NCI-H1694 treated with DMSO at 0.1 percent for 48 hours (cell line): Measurements from ENCODE around the gene CCDC172.
"Not testable (repeated sequence)": the region's sequence is repeated elsewhere in the genome, so short reads cannot be mapped to it uniquely, and the experiment has no call there.

ENCODE experiments used
- DNase-seq: peaks from one replicate; lab custom pipeline; 2025; lab: John Stamatoyannopoulos, UW

The CCDC172 gene

DNA sequence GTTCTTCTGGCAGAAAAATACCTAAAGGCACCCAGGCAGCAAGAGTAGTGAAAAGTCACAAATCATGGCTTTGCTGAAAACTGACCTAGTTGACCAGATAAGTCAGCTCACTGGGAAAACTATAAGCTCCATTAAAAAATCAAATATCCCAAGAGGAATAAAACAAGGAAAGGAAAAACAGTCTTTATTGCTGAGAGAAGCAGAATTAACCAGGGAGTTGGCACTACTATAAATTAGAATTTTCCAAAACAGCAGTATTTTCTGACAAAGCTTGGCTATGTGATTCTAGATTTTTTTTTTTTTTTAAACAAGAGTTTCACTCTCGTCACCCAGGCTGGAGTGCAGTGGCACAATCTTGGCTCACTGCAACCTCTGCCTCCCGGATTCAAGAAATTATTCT lies 12.6 kb downstream of the CCDC172 start:
- no peak for DNase-seq

DNA sequence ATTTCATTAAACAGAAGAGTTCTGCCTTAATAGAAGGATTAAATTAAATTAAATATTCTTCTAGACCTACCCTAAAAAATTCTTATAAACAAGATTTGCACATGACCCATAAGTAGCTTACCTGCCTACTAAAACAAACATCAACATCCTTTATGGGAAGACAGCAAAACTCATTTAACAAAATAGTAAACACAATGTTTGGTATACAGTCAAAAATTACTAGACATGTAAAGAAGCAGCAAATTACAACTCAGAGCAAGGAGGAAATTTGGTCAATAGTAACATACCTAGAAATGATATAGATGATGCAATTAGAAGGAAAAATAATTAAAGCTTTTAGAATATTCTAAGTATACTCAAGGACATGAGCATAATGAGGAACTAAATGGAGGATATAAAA lies 27.9 kb downstream of the CCDC172 start:
- no peak for DNase-seq

DNA sequence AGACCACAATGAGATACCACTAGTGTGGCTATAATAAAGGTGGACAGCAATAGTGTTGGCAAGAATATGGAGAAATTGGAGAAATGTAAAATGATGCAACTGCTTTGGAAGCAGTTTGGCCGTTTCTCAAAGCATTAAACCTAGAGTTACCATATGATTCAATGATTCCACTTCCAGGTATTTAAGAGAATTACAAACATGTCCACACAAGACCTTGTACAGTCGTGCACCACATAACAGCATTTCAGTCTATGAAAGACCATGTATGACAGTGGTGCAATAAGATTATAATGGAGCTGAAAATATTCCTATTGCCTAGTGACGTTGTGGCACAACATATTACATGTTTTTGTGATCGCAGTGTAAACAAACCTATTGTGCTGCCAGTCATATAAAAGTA lies 29.6 kb downstream of the CCDC172 start:
- no peak for DNase-seq

DNA sequence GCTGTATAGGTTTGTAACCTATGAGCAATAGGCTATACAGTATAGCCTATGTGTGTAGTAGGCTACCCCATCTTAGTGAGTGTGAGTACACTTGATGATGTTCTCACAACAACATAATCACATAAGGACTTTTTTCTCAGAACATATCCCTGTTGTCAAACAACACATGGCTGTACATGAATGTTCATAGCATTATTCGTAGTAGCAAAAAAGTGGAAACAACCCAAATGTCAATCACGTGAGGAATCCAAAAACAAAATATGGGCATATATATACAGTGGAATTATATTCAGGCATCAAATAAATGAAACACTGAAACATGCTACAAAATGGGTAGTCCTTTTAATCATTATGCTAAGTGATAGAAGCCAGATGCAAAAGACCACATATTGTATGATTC lies 31.1 kb downstream of the CCDC172 start:
- DNase-seq, result no peak

DNA sequence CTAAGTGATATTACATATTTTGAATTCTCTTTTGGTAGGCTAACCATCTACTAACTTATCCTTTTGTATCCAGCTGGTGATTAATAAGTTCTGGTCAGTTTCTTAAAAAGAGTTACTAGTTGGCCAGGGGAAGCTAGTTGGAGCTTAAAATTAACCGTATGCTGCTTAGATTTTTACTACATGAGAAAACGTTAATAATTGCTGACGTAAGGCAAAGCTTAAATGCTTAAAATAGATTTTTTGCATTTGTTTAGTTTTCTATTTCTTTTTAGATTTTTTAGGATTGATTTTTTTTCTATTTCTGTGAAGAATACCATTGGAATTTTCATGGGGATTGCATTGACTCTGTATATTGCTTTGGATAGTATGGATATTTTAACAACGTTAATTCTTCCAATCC lies 32.6 kb downstream of the CCDC172 start:
- no peak for DNase-seq

DNA sequence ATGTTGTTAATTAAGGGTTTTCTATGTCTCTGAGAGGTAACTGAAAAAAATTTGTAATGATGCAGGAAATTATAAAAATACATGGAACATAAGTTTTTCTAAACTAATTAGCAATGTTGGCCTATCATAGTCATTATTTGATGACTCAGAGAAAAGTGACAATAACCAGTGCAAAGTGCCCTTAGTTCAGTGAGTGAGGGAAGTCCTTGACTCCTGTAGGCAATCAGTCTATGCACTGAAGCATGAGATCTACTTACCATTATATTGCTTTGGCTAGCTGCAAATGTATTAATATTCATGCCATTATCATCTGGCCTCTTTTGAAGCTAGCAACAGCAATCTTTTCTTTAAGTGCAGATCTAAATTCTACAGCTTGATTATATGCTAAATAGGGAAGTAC lies 40.6 kb downstream of the CCDC172 start:
- DNase-seq, result no peak

DNA sequence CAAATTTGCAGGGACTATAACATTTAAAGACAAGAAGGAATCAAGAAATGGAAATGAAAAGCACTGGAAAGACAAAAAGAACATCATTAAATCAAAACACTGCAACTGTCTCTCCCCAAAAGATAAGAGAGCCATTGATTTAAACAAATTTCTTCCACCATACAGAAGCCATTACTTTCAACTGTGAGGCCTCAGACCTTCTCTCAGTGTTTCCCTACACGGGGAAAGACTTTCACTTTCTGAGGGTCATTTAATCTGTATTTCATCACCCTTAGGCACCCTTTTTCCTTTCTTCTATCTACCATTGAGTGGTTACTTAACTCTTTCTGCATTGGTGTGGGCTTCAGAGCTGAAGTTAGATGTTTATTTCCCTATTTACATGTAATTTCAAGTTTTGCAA lies 47.5 kb downstream of the CCDC172 start:
- no peak for DNase-seq

DNA sequence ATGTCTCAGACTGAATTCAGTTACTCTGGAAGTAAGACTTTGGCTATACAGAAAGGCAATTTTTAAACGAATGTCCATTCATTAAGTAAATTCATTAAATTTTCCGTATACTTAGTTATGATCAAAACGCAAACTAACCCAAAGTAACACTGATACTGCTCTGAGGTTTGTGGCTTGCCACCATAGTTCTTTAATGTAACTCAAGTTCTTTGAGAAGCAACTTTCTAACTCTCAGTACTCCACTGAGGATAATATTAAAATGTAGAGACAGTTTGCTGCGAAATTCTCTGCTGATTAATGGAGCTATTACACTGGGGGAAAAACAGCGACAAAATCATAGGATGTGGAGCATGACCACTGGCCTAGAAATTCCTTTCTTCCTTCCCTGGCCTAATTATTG lies 58.0 kb downstream of the CCDC172 start:
- no peak for DNase-seq

DNA sequence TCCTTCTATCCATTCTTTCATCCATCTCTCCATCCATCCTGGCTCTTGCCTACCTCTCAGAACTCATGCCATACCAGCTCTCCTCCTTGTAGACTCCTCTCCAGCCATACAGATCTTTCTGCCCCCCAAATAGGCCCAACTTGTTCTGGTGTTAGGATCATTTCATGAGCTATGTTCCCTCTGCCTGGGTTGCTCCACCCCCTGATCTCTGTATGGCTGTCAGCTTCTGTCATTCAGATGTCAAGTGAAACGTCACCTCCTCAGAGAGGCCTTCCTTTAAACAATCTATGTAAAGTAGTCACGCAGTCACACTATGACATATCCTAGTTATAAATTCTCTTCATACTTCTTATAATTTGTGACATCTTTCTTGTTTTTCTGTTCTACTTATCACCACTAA lies 61.1 kb downstream of the CCDC172 start:
- no peak for DNase-seq

DNA sequence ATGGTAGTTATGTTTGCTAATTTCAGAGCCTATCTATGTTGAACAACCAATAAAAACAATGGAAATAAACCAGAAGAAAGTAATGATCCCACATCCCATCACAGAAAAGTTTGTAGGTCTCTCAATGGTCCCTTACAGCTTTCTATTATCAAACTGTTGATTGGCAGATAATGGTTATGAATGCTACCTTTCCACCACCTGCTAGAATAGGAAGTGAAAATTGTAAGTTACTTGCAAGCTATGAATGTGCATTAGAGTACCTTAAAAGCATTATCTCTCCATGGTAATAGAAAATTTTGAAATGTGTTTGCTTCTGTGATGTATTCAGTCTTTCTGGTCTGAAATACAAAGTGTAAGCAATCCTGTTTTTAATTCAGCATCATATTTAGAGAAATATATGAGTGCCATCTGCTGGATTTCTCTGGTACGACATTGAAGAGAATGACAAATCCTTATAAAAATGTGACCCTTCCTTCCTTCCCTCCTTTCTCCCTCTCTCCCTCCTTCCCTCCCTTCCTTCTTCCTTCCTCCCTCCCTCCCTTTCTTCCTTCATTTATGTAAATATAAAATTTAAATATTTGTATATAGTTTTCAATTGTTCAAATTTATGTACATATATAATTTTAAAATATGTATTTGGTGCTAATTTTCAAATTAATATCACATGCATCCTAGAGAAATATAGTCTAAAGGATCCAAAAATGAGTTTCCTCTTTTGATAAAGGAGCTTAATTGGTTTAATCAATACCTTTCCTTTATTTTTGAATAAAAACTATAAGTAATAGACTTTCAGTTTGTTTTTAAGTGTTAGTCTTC lies 62.0 kb downstream of the CCDC172 start:
- peak; percentile 2 for DNase-seq

DNA sequence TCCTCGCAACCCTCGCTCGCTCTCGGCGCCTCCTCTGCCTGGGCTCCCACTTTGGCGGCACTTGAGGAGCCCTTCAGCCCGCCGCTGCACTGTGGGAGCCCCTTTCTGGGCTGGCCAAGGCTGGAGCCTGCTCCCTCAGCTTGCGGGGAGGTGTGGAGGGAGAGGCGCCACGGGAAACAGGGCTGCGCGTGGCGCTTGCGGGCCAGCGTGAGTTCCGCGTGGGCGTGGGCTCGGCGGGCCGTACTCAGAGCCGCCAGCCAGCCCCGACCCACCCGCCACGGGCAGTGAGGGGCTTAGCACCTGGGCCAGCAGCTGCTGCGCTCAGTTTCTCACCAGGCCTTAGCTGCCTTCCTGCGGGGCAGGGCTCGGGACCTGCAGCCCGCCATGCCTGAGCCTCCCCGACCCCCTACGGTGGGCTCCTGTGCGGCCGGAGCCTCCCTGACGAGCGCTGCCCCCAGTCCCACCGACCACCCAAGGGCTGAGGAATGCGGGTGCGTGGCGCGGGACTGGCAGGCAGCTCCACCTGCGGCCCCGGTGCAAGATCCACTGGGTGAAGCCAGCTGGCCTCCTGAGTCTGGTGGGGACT lies 69.1 kb downstream of the CCDC172 start:
- not testable (repeated sequence) for DNase-seq

DNA sequence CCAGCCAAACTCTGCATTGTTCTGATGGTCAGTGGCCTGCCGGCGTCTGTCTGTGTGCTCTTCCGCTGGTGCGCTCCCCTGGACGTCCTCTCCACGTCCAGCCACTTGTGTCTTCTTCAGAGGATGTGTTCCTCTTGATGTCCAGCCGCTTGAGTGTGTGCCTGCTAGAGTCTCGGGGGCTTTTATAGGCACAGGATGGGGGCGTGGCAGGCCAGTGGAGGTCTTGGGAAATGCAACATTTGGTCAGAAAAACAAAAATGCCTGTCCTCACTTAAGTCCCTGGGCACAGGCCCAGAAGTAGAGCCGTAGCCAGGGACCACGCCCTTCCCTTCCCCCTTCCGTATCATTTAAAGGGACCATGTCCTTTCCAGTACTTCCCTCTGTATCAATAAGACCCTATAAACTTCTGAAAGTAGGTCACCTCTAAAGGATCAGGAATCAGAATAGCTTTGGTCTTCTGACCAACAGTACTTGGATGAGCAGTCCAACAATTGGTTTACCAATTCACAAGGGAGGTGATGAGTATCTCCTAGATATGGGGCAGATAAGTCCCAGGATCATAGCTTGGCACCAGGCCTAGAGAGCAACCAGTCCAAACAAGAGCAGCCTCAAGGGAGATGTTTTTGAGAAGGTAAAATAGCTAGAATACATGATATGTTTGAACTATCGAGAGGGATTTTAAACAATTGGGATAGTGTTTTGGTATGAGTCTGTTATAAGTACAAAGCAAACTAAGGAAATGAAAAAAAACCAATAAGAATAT lies 71.2 kb downstream of the CCDC172 start:
- DNase-seq, result no peak

DNA sequence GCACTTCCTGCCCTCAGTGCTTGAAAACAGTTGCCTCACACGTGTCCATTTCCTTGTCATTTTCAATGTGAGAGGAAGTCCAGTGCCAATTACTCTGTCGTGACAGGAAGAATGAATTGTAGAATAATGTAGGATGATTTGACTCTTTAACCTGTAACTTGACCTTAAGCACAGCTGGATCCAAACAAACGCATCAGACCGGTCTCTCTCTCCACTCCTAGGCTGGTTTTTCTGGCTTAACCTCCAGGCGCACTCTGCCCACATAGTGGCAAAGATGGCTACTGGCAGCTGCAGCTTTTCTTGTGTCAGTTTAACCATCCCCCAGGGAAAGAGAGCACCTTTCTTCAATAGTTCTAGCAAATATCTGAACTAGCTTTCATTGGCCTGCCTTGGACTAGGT lies 74.0 kb downstream of the CCDC172 start:
- DNase-seq, result no peak

DNA sequence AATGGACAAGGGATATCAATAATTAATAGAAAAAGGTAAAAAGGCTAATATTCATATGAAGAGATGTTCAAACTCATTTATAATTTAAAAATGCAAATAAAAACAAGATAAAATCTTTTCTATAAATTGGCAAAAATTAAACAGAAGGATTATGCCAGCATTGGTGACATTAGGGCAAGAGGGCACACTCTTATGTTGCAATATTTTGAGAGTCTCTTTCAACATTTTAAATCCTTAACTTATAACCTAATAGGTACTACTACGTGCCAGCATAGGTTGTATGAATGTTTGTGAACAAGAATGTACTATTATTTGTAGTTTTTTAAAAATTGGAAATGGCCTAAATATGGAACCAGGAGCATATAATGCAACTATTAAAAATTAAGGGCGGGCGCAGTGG lies 78.6 kb downstream of the CCDC172 start:
- DNase-seq, result no peak

DNA sequence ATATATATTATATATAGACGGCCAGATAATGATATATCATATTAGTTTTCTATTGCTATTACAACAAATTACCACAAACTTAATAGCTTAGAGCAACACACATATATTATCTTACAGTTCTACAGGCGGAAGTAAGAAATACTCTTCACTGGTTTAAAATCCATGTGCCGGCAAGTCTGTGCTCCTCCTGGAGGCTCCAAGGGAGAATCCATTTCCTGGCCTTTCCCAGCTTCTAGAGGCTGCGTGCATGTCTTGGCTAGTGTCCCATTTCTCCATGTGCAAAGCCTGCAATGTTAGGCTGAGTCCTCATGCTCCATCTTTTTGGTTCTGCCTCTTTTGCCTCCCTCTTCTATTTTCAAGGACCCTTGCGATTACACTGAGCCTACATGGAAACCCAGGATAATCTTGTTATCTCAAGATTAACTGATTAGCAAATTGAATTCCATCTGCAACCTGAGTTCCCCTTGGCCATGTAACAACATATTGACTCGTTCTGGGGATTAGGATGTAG lies 79.5 kb downstream of the CCDC172 start:
- no peak for DNase-seq

DNA sequence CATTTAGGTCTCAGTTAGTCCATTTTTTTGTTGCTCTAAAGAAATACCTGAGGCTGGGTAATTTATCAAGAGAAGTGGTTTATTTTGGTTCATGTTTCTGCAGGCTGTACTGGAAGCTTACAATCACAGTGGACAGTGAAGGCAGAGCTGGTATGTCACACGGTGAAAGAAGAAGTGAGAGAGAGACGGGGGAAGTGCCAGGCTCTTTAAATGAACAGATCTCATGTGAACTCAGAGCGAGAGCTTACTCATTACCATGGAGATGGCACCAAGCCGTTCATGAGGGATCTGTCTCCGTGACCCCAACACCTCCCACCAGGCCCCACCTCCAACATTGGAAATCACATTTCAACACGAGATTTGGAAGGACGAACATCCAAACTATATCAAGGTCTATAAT lies 84.5 kb downstream of the CCDC172 start:
- no peak for DNase-seq

DNA sequence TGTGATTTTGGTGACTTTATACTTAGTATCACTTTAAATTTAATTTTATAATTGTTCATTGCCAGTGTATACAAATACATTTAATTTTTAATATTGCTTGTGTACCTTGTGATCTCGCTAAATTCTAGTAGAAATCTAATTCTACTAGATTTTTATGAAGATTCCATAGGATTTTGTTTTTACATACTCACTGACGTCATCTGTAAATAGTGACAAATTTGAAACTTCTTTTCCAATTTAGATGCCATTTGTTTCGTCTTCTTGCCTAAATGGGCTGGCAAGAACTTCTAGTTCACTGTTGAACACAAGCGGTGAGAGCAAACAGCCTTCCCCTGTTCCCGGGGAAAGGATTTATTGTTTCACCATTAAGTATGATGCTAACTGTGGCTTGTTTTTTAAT lies 86.1 kb downstream of the CCDC172 start:
- no peak for DNase-seq

DNA sequence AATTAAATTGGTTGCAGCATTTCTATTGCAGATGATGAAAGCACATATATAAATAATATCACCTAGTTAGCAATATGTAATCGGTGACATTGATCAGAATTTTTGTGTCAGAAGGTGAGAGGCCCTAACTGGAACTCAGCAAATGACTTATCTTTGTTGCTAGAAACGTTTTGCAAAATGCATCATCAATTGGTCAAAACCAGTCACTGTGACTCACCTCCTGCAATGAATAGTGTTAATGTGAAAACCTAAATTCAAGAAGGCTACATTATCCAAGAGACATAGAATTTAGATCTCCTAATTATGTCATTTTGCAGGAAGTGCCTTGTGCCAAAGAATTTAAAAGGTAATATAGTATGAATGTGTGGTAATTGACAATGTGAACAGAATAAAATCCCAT lies 93.6 kb downstream of the CCDC172 start:
- no peak for DNase-seq

DNA sequence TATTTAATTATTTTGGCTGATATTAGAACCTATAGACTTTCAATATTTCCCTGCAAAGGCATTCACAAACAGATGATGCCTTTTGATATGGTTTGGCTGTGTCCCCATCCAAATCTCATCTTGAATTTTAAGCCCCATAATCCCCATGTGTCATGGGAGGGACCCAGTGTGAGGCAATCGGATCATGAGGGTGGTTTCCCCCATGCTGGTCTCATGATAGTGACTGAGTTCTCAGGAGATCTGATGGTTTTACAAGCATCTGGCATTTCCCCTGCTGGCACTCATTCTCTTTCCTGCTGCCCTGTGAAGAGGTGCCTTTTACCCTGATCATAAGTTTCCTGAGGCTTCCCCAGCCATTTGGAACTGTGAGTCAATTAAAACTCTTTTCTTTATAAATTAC lies 94.1 kb downstream of the CCDC172 start:
- DNase-seq, result no peak

DNA sequence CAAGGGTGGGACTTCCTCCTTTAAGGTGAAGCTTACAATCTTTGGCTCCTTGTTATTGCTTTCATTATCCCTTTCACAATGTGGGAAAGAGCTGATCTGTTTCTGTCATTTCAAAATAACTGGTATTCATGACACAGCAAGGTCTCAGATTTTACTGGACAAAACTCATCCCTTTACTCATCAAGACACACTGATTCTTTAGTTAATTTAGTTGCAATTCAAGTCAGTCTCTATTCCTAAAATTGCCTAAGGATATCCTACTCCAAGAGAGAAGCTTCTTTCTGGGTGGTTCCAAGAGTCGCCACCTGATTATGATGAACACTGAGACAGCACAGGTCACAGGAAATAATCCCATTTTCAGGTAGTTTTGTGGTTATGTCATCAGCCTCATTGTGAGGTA lies 97.6 kb downstream of the CCDC172 start:
- DNase-seq, result no peak

DNA sequence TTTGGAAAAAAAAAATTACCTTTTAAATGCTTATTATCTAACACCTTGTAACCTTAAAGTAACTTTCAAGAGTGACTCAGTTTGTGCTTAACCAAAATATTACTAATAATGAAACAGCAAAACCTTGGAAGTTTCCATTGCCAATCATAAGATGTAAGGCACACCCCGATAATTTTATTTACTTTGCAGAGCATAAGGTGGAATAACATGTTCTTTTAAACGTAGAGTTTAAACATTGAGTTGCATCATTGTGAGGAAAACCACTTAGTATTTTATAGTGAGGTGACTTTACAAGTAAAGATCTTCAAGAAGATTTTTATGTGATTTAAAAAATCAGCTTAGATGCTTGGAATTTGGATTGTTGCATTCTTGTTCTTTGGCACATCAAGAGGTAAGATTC lies 103.4 kb downstream of the CCDC172 start, which contains the start of gene PNLIPRP3:
Gene PNLIPRP3, plus strand, starts transcription at position 177 of the 400 bp plus-strand sequence. Its CDS starts 166 bp downstream, at position 343.
- no peak for DNase-seq

DNA sequence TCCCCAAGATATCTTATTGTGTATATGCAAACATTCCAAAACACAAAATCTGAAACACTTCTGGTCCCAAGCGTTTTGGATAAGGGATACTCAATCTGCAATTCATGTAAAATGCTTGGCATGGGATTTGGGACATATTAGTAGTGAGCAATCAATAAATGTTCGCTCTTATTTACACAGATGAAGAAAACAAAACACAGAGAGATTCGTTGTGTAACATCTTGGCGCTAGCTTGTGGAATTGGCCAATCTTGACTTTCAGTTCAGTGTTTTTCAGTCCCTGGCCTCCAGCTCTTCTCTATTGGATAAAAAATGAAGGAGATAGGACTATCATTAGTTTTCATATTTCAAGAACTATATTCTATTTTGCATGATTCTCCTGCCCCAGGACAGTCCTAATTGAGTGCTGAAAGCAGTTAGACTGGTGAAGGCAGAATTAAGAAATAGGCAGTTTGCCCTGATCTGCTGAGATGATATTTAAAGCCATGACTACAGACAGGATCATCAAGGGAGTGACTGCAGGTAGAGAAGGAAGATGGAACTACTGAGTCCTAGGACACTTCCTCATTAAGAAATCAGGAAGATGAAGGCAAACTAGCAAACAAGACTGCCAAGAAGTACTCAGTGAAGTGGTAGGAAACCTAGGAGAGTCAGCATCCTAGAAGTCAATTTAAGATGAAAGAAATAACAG lies 105.2 kb downstream of the CCDC172 start:
- no peak for DNase-seq
